Progenitor cell of endocrine pancreas (in vitro differentiated cells): ENCODE data around the gene KRT77. TPM values are rescaled to one million over a fixed set of nuclear protein-coding genes. Genes with fewer than 3 reads are reported as not detected.
"Not testable (repeated sequence)": the region's sequence is repeated elsewhere in the genome, so short reads cannot be mapped to it uniquely, and the experiment has no call there.

Source experiments
- DNase-seq: peaks from one replicate; pipeline ENCODE4 v3.0.0; 2021; ENCODE audit warnings: low spot score; ENCODE audit not compliant: unreplicated experiment
- H3K27ac Mint-ChIP-seq: 2 replicates; pipeline ENCODE4 v1.8.0; 2021; ENCODE audit warnings: mild to moderate bottlenecking, moderate library complexity, mixed read lengths
- H3K27me3 Mint-ChIP-seq: 2 replicates; pipeline ENCODE4 v1.8.0; 2021; ENCODE audit warnings: mixed read lengths
- H3K36me3 Mint-ChIP-seq: 2 replicates; pipeline ENCODE4 v1.8.0; 2022; ENCODE audit warnings: mixed read lengths; ENCODE audit not compliant: insufficient read depth
- H3K4me1 Mint-ChIP-seq: 2 replicates; pipeline ENCODE4 v1.8.0; 2021; ENCODE audit warnings: low read depth, mixed read lengths
- H3K4me3 Mint-ChIP-seq: 2 replicates; pipeline ENCODE4 v1.8.0; 2021; ENCODE audit warnings: low read depth, mild to moderate bottlenecking, moderate library complexity, mixed read lengths
- H3K9me3 Mint-ChIP-seq: 2 replicates; pipeline ENCODE4 v1.8.0; 2021; ENCODE audit warnings: low read depth, mixed read lengths
- total RNA-seq: library from RNA; stranded (reverse); gene quantifications from 2 replicates; pipeline ENCODE4 v1.2.1, GENCODE V29; 2021
- TF ChIP-seq, protein P1 (sequence below): fragments of 200-600 bp; sonication (generic); IDR thresholded peaks from one replicate; pipeline ENCODE4 v1.5.0; 2021; ENCODE audit warnings: antibody characterized with exemption, mild to moderate bottlenecking; ENCODE audit not compliant: unreplicated experiment

KRT77 gene
- total RNA-seq, 1 donor from 2014 or later, result not detected

DNA sequence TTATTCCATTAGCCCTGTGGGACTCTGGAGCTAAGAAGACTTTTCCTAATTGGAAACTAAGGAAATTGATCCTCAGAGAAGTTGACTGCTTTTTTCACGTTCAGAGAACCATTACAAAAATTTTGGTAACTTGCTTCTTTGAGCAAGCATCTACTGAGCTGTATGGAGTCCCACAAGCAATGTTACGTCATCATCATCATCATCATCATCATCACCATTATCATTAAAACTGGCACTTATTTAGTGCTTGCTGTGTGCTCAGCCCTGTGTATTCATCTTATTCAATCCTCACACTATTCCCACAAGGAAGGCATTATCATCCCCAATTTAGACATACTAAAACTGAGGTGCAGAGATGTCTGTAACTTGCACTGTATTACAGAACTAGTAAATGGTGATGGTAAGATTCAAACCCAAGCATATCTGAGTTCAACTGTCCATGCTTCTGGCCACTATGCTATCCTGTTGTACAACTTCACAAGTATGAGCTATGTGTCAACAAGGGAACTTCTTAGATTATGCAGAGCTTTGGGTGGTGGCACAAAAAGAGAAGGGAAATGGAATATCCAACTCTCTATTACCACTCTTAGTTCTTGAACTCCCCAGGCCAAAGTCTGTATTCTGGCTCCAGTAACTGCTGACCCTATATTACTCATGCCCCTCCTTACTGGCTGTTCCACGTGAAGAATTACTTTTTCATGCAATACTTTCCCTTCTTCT lies 29.5 kb downstream of the KRT77 start:
- DNase-seq, result no peak
- Mint-ChIP-seq H3K4me1 (no peaks in the 10 kb centered on the region), H3K36me3 (no peaks in the 10 kb centered on the region), H3K9me3 (no peaks in the 10 kb centered on the region), H3K27ac (no peak overlapping the region), H3K4me3 (no peak overlapping the region), H3K27me3 (peaks cover 37% of the 10 kb centered on the region)
- TF ChIP-seq, protein P1, sequence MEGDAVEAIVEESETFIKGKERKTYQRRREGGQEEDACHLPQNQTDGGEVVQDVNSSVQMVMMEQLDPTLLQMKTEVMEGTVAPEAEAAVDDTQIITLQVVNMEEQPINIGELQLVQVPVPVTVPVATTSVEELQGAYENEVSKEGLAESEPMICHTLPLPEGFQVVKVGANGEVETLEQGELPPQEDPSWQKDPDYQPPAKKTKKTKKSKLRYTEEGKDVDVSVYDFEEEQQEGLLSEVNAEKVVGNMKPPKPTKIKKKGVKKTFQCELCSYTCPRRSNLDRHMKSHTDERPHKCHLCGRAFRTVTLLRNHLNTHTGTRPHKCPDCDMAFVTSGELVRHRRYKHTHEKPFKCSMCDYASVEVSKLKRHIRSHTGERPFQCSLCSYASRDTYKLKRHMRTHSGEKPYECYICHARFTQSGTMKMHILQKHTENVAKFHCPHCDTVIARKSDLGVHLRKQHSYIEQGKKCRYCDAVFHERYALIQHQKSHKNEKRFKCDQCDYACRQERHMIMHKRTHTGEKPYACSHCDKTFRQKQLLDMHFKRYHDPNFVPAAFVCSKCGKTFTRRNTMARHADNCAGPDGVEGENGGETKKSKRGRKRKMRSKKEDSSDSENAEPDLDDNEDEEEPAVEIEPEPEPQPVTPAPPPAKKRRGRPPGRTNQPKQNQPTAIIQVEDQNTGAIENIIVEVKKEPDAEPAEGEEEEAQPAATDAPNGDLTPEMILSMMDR, result no peak

GRCh38 chr12:52673217-52673616 lies 30.1 kb downstream of the KRT77 start:
- TF ChIP-seq, protein P1, result no peak
- Mint-ChIP-seq H3K27me3 (peaks cover 36% of the 10 kb centered on the region), H3K9me3 (no peaks in the 10 kb centered on the region), H3K4me3 (no peak overlapping the region), H3K4me1 (no peaks in the 10 kb centered on the region), H3K36me3 (no peaks in the 10 kb centered on the region), H3K27ac (no peak overlapping the region)
- no peak for DNase-seq

- no peak overlapping the region for H3K4me3 Mint-ChIP-seq
- no peaks in the 10 kb centered on the region for H3K4me1 Mint-ChIP-seq
- TF ChIP-seq, protein P1, result no peak
- H3K27me3 Mint-ChIP-seq, result peaks cover 39% of the 10 kb centered on the region
- H3K36me3 Mint-ChIP-seq, result no peaks in the 10 kb centered on the region
- no peak overlapping the region for H3K27ac Mint-ChIP-seq
- no peaks in the 10 kb centered on the region for H3K9me3 Mint-ChIP-seq
- no peak for DNase-seq
These were observed 30.9 kb downstream of the KRT77 start for GRCh38 chr12:52672321-52672933.

DNA sequence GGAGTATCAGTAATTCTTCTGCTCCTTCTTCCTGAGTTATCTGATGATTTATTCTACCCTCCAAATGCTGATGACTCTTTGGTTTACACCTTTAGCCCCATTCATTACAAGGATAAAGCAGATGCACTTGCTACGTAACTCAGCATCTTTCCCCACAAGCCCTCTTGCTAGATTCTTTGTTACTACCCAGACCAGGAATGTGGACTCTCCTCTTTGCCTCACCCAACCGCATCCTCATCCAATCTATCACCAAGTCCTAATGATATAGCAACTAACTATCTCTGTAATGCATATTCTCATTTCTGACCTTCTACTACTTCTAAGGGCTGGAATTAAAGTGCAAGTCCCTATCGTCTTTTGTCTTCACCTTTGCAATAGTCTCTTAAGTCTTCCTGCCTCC lies 32.4 kb downstream of the KRT77 start:
- TF ChIP-seq, protein P1, result no peak
- Mint-ChIP-seq H3K36me3 (no peaks in the 10 kb centered on the region), H3K4me1 (no peaks in the 10 kb centered on the region), H3K27me3 (peaks cover 42% of the 10 kb centered on the region), H3K4me3 (no peak overlapping the region), H3K27ac (no peak overlapping the region), H3K9me3 (no peaks in the 10 kb centered on the region)
- DNase-seq, result no peak

GRCh38 chr12:52670506-52670905 lies 32.8 kb downstream of the KRT77 start:
- Mint-ChIP-seq H3K4me1 (no peaks in the 10 kb centered on the region), H3K9me3 (no peaks in the 10 kb centered on the region), H3K36me3 (no peaks in the 10 kb centered on the region), H3K27me3 (peaks cover 40% of the 10 kb centered on the region), H3K4me3 (no peak overlapping the region), H3K27ac (no peak overlapping the region)
- DNase-seq, result no peak
- TF ChIP-seq, protein P1, result no peak

- DNase-seq, H3K9me3 Mint-ChIP-seq, H3K36me3 Mint-ChIP-seq, H3K27ac Mint-ChIP-seq, H3K4me3 Mint-ChIP-seq, H3K4me1 Mint-ChIP-seq: not testable (repeated sequence)
- H3K27me3 Mint-ChIP-seq, result peaks cover 45% of the 10 kb centered on the region
These were observed 33.4 kb downstream of the KRT77 start for GRCh38 chr12:52669941-52670340.
